Keratinocyte (primary cell): Measurements from ENCODE around the gene SSBP2. TPM values are rescaled to one million over a fixed set of nuclear protein-coding genes. Genes with fewer than 3 reads are reported as not detected.

Source experiments
- DNase-seq: peaks from one replicate; pipeline ENCODE4 v3.0.0-alpha.2; 2011; ENCODE audit warnings: low read depth, missing footprints, low spot score
- FAIRE-seq: peaks from 2 replicates; lab custom pipeline; 2011; peaks lifted over from hg19 to GRCh38; lab: Jason Lieb, UNC
- H2AFZ ChIP-seq: 2 replicates; pipeline ENCODE4 v1.6.0; 2012; ENCODE audit warnings: low read length, control low read depth, inconsistent platforms; ENCODE audit not compliant: control insufficient read depth
- H3K27ac ChIP-seq: 2 replicates; pipeline ENCODE4 v1.5.1; 2011; ENCODE audit warnings: low read length; ENCODE audit not compliant: control insufficient read depth, insufficient read depth
- H3K27me3 ChIP-seq: 3 replicates; pipeline ENCODE4 v1.6.0; 2011; ENCODE audit warnings: low read length; ENCODE audit not compliant: control insufficient read depth, insufficient read depth; ENCODE audit errors: extremely low read depth
- H3K36me3 ChIP-seq, 2 experiments: 2 replicates in 1 of 2; 3 replicates in 1 of 2; pipeline ENCODE4 v1.5.1; 2011; ENCODE audit warnings: low read length in 2 of 2, mild to moderate bottlenecking in 1 of 2; ENCODE audit not compliant: control insufficient read depth in 2 of 2, insufficient read depth in 2 of 2; ENCODE audit errors: extremely low read depth in 1 of 2
- H3K4me1 ChIP-seq: 3 replicates; pipeline ENCODE4 v1.5.1; 2011; ENCODE audit warnings: low read length; ENCODE audit not compliant: control insufficient read depth, insufficient read depth; ENCODE audit errors: extremely low read depth
- H3K4me2 ChIP-seq: 3 replicates; pipeline ENCODE4 v1.6.0; 2011; ENCODE audit warnings: low read depth, low read length; ENCODE audit not compliant: control insufficient read depth, insufficient read depth; ENCODE audit errors: extremely low read depth
- H3K4me3 ChIP-seq, 3 experiments: fragments of 200-600 bp in 1 of 3; sonication (generic) in 1 of 3; 2 replicates in 2 of 3; 3 replicates in 1 of 3; pipeline ENCODE4 v1.5.1; 2011 to 2016; ENCODE audit warnings: low read length in 3 of 3, mild to moderate bottlenecking in 3 of 3, control low read depth in 2 of 3, inconsistent platforms in 1 of 3, low read depth in 1 of 3, mixed read lengths in 1 of 3, mixed run types in 1 of 3, moderate library complexity in 1 of 3; ENCODE audit not compliant: control insufficient read depth in 2 of 3, insufficient read depth in 2 of 3; ENCODE audit errors: extremely low read depth in 1 of 3
- H3K79me2 ChIP-seq: 2 replicates; pipeline ENCODE4 v1.6.0; 2012; ENCODE audit warnings: low read length; ENCODE audit not compliant: control insufficient read depth, insufficient read depth
- H3K9ac ChIP-seq: 3 replicates; pipeline ENCODE4 v1.6.0; 2011; ENCODE audit warnings: low read length; ENCODE audit not compliant: control insufficient read depth, insufficient read depth; ENCODE audit errors: extremely low read depth
- H3K9me1 ChIP-seq: 3 replicates; pipeline ENCODE4 v1.6.0; 2011; ENCODE audit warnings: low read length; ENCODE audit not compliant: control insufficient read depth, insufficient read depth; ENCODE audit errors: extremely low read depth
- H3K9me3 ChIP-seq: 2 replicates; pipeline ENCODE4 v1.5.1; 2012; ENCODE audit warnings: low read depth, low read length; ENCODE audit not compliant: control insufficient read depth
- H4K20me1 ChIP-seq: 3 replicates; pipeline ENCODE4 v1.6.0; 2011; ENCODE audit warnings: low read length; ENCODE audit not compliant: control insufficient read depth, insufficient read depth; ENCODE audit errors: extremely low read depth
- CTCF ChIP-seq, 3 experiments: IDR thresholded peaks in 1 of 3; conservative IDR thresholded peaks in 1 of 3; optimal IDR thresholded peaks in 1 of 3; 2 replicates in 2 of 3; 3 replicates in 1 of 3; pipeline versions ENCODE3 to v1.5.1; 2011; ENCODE audit warnings: low read length in 3 of 3, mild to moderate bottlenecking in 3 of 3, moderate library complexity in 2 of 3, control low read depth in 1 of 3, inconsistent platforms in 1 of 3; ENCODE audit not compliant: insufficient read depth in 2 of 3; ENCODE audit errors: extremely low read depth in 1 of 3
- EZH2 ChIP-seq: IDR thresholded peaks from one replicate; pipeline ENCODE4 v1.6.1; 2012; ENCODE audit warnings: inconsistent platforms, mild to moderate bottlenecking, low read length, moderate library complexity
- dilution Hi-C: fragments of 300-500 bp; cut with MboI; formaldehyde crosslinking; loops from one replicate; pipeline ENCODE4 v1.7.0; 2020; ENCODE audit warnings: low sequenced_read_pairs; ENCODE audit not compliant: extremely low pct_ligation_motif_present
- polyA plus RNA-seq, 5 experiments: library from polyadenylated mRNA; depleted of rRNA in 3 of 5; stranded (reverse) in 3 of 5; stranded (forward) in 1 of 5; unstranded in 1 of 5; fragments of >200 nt; gene quantifications; 1 replicate in 1 of 5; 2 replicates in 3 of 5; 3 replicates in 1 of 5; pipeline versions ENCODE4 v1.2.1 to v1.2.3, GENCODE V29; 2011 to 2012; ENCODE audit warnings: missing spikeins in 2 of 5, low read depth in 1 of 5, low replicate concordance in 1 of 5

SSBP2 gene
- polyA plus RNA-seq, 1 donor (not counting 4 experiments of a cell fraction or from before 2014, with no cell fraction given): 14.6 TPM

DNA sequence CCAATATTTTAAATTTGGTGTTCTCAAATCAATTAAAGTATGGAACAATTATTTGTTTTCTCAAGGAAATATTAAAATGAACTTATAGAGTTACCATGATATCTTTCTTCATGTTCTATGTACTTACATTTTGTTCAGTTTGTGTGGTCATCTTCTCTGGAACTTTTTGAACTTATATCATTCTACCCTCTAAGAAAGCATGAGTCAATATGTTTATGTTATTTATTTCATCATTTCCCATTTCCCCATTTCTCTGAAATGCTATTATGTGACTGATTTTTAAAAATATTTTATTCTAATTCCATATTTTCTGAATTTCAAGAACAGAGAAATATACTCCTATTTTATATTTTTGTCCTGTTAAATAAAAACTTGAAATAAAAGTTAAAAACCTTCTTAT, 233.4 kb downstream of the SSBP2 start:
- no peak for FAIRE-seq
- TF ChIP-seq EZH2 (no peak), CTCF (optimal IDR thresholded peaks at IDR 0.05 in 1 of 3, IDR thresholded peaks at IDR 0.05 in 1 of 3, conservative IDR thresholded peaks at IDR 0.05 in 1 of 3; ENCODE audit: extremely low read depth in 1 of 3, insufficient read depth in 2 of 3, low read length in 3 of 3) (no peak)
- no peaks in the 10 kb centered on the region for H3K4me1 ChIP-seq
- no peaks in the 10 kb centered on the region for H4K20me1 ChIP-seq
- H3K27ac ChIP-seq: no peak overlapping the region
- no peaks in the 10 kb centered on the region for H3K36me3 ChIP-seq
- no peaks in the 10 kb centered on the region for H3K79me2 ChIP-seq
- dilution Hi-C loops: loop anchor here (25.0 kb wide), 1 partner anchor 320 kb away; no protein-coding TSS in a partner anchor
- H3K9me3 ChIP-seq: no peaks in the 10 kb centered on the region
- no peak overlapping the region for H3K4me2 ChIP-seq
- no peak overlapping the region for H2AFZ ChIP-seq
- no peaks in the 10 kb centered on the region for H3K27me3 ChIP-seq
- H3K9ac ChIP-seq: no peak overlapping the region
- H3K9me1 ChIP-seq: no peaks in the 10 kb centered on the region
- no peak for DNase-seq
- no peak overlapping the region for H3K4me3 ChIP-seq

GRCh38 chr5:81516091-81516490, 234.8 kb downstream of the SSBP2 start:
- no peak overlapping the region for H3K27ac ChIP-seq
- no peaks in the 10 kb centered on the region for H3K9me3 ChIP-seq
- H4K20me1 ChIP-seq: no peaks in the 10 kb centered on the region
- H3K9me1 ChIP-seq: no peaks in the 10 kb centered on the region
- FAIRE-seq: no peak
- H2AFZ ChIP-seq: no peak overlapping the region
- no peaks in the 10 kb centered on the region for H3K79me2 ChIP-seq
- dilution Hi-C loops: loop anchor here (25.0 kb wide), 1 partner anchor 321 kb away; no protein-coding TSS in a partner anchor
- no peak overlapping the region for H3K9ac ChIP-seq
- H3K4me2 ChIP-seq: no peak overlapping the region
- TF ChIP-seq CTCF (optimal IDR thresholded peaks at IDR 0.05 in 1 of 3, IDR thresholded peaks at IDR 0.05 in 1 of 3, conservative IDR thresholded peaks at IDR 0.05 in 1 of 3; ENCODE audit: extremely low read depth in 1 of 3, insufficient read depth in 2 of 3, low read length in 3 of 3): no peak
- TF ChIP-seq EZH2: no peak
- H3K36me3 ChIP-seq: no peaks in the 10 kb centered on the region
- H3K4me1 ChIP-seq: no peaks in the 10 kb centered on the region
- H3K4me3 ChIP-seq: no peak overlapping the region
- no peaks in the 10 kb centered on the region for H3K27me3 ChIP-seq
- no peak for DNase-seq
